Upper lobe of left lung (tissue), 4 donors: ENCODE measurements around the gene SFMBT2.

ENCODE experiments used
- CTCF ChIP-seq, 6 experiments: fragments of 450-650 bp in 4 of 6; fragments of 200-600 bp in 2 of 6; sonication (generic) in 2 of 6; IDR thresholded peaks; one replicate each; pipeline ENCODE4 v1.5.1; 2016 to 2019; ENCODE audit warnings: antibody characterized with exemption in 6 of 6
- POLR2A ChIP-seq, 4 donors: fragments of 450-650 bp; IDR thresholded peaks; one replicate each; pipeline ENCODE4 v1.5.1; 2016 to 2017; ENCODE audit warnings: antibody characterized with exemption in 4 of 4, mild to moderate bottlenecking in 2 of 4
- POLR2AphosphoS5 ChIP-seq, 2 donors: sonication (generic); formaldehyde crosslinking; IDR thresholded peaks; one replicate each; pipeline ENCODE4 v1.5.1; 2017; ENCODE audit warnings: antibody characterized with exemption in 2 of 2

GRCh38 chr10:7230036-7230435, 180.8 kb downstream of the SFMBT2 start:
- TF ChIP-seq POLR2A (IDR thresholded peaks at IDR 0.05) = no peak
- no peak for TF ChIP-seq CTCF (IDR thresholded peaks at IDR 0.05)
- no peak for TF ChIP-seq POLR2AphosphoS5 (IDR thresholded peaks at IDR 0.05)
